CD14-positive monocyte (primary cell): ENCODE measurements around the gene EGFLAM. TPM values are rescaled to one million over a fixed set of nuclear protein-coding genes. Genes with fewer than 3 reads are reported as not detected.

Experiments
- DNase-seq, 3 donors: peaks; one replicate each; pipeline ENCODE4 v3.0.0-alpha.2; 2011 to 2022
- H2AFZ ChIP-seq: 2 replicates; pipeline ENCODE4 v1.6.0; 2012; ENCODE audit warnings: mild to moderate bottlenecking, low read depth, low read length, inconsistent platforms; ENCODE audit not compliant: insufficient read depth, poor library complexity, severe bottlenecking
- H3K27ac ChIP-seq, 2 donors: 1 replicate in 1 of 2; 2 replicates in 1 of 2; pipeline ENCODE4 v1.5.1; 2012 to 2013; ENCODE audit warnings: low read length in 2 of 2, control low read depth in 1 of 2, inconsistent platforms in 1 of 2, low read depth in 1 of 2, mild to moderate bottlenecking in 1 of 2
- H3K27me3 ChIP-seq, 2 donors: one replicate each; pipeline versions ENCODE4 v1.6.0 to v1.6.1; 2011 to 2013; ENCODE audit warnings: low read length in 2 of 2; ENCODE audit not compliant: control insufficient read depth in 2 of 2, insufficient read depth in 2 of 2
- H3K36me3 ChIP-seq, 2 donors: replicated peaks in 1 of 2; 1 replicate in 1 of 2; 2 replicates in 1 of 2; pipeline versions ENCODE4 v1.5.1 to v1.6.1; 2012 to 2013; ENCODE audit warnings: low read length in 2 of 2, control low read depth in 1 of 2, inconsistent platforms in 1 of 2, mild to moderate bottlenecking in 1 of 2; ENCODE audit not compliant: insufficient read depth in 2 of 2, control insufficient read depth in 1 of 2
- H3K4me1 ChIP-seq, 2 donors: 1 replicate in 1 of 2; 2 replicates in 1 of 2; pipeline versions ENCODE4 v1.5.1 to v1.6.1; 2012 to 2013; ENCODE audit warnings: low read length in 2 of 2, control low read depth in 1 of 2, inconsistent platforms in 1 of 2, mild to moderate bottlenecking in 1 of 2, moderate library complexity in 1 of 2; ENCODE audit not compliant: insufficient read depth in 2 of 2, control insufficient read depth in 1 of 2
- H3K4me2 ChIP-seq: replicated peaks from 2 replicates; pipeline ENCODE3; 2012; ENCODE audit warnings: low read length, moderate library complexity, mild to moderate bottlenecking; ENCODE audit not compliant: poor library complexity, severe bottlenecking; ENCODE audit errors: extremely low read depth
- H3K4me3 ChIP-seq, 3 experiments: fragments of 200-600 bp in 1 of 3; sonication (generic) in 1 of 3; replicated peaks in 1 of 3; 1 replicate in 2 of 3; 2 replicates in 1 of 3; pipeline ENCODE4 v1.5.1; 2011 to 2013; ENCODE audit warnings: low read length in 3 of 3, mild to moderate bottlenecking in 3 of 3, control low read depth in 2 of 3, low read depth in 2 of 3, inconsistent platforms in 1 of 3, moderate library complexity in 1 of 3
- H3K79me2 ChIP-seq: 2 replicates; pipeline ENCODE4 v1.6.0; 2012; ENCODE audit warnings: mild to moderate bottlenecking, control low read depth, inconsistent platforms, low read length, moderate library complexity; ENCODE audit not compliant: insufficient read depth
- H3K9ac ChIP-seq: 2 replicates; pipeline ENCODE4 v1.6.0; 2017; ENCODE audit warnings: low read length, mild to moderate bottlenecking; ENCODE audit not compliant: insufficient read depth, poor library complexity, severe bottlenecking
- H3K9me3 ChIP-seq, 2 donors: replicated peaks in 1 of 2; 1 replicate in 1 of 2; 2 replicates in 1 of 2; pipeline versions ENCODE4 v1.5.1 to v1.6.1; 2012 to 2013; ENCODE audit warnings: low read length in 2 of 2, control low read depth in 1 of 2; ENCODE audit not compliant: control insufficient read depth in 1 of 2, insufficient read depth in 1 of 2
- H4K20me1 ChIP-seq: 2 replicates; pipeline ENCODE4 v1.6.0; 2012; ENCODE audit warnings: mild to moderate bottlenecking, low read length, control low read depth, moderate library complexity; ENCODE audit not compliant: insufficient read depth
- H3K27ac Mint-ChIP-seq, 7 donors: one replicate each; pipeline ENCODE4 v1.8.0; 2020; ENCODE audit warnings: mild to moderate bottlenecking in 7 of 7, mixed read lengths in 7 of 7, moderate library complexity in 6 of 7, inconsistent platforms in 2 of 7
- H3K27me3 Mint-ChIP-seq, 3 donors: one replicate each; pipeline ENCODE4 v1.8.0; 2021 to 2022; ENCODE audit warnings: low read depth in 3 of 3, mild to moderate bottlenecking in 3 of 3, mixed read lengths in 3 of 3, moderate library complexity in 3 of 3, inconsistent platforms in 1 of 3
- H3K36me3 Mint-ChIP-seq, 2 donors: one replicate each; pipeline ENCODE4 v1.8.0; 2020; ENCODE audit warnings: mixed read lengths in 2 of 2, inconsistent platforms in 1 of 2, mild to moderate bottlenecking in 1 of 2
- H3K4me1 Mint-ChIP-seq: one replicate; pipeline ENCODE4 v1.8.0; 2020; ENCODE audit warnings: mild to moderate bottlenecking, mixed read lengths
- H3K4me3 Mint-ChIP-seq, 2 donors: one replicate each; pipeline ENCODE4 v1.8.0; 2020; ENCODE audit warnings: mild to moderate bottlenecking in 2 of 2, mixed read lengths in 2 of 2, moderate library complexity in 1 of 2
- H3K9me3 Mint-ChIP-seq, 7 donors: one replicate each; pipeline ENCODE4 v1.8.0; 2020 to 2022; ENCODE audit warnings: mixed read lengths in 7 of 7, mild to moderate bottlenecking in 6 of 7, moderate library complexity in 6 of 7, inconsistent platforms in 2 of 7
- WGBS: methylation state at CpG from one replicate; pipeline ENCODE4 v1.1.5; 2013; ENCODE audit warnings: missing lambda C conversion rate; ENCODE audit not compliant: insufficient coverage; 5-methylcytosine and 5-hydroxymethylcytosine counted together
- intact Hi-C, 2 donors: fragments of 100-400 bp; cut with micrococcal nuclease; formaldehyde crosslinking; loops; one replicate each; pipeline versions ENCODE4 v1.15.0 to v1.15.1; 2023
- polyA plus RNA-seq, 3 donors: library from polyadenylated mRNA; depleted of rRNA in 1 of 3; unstranded in 2 of 3; stranded (reverse) in 1 of 3; fragments of 300-500 nt in 2 of 3; fragments of >200 nt in 1 of 3; fragmentation: Illumina TruSeq in 2 of 3; gene quantifications; 1 replicate in 2 of 3; 2 replicates in 1 of 3; pipeline ENCODE4 v1.2.3, GENCODE V29; 2012 to 2021
- TF ChIP-seq, protein P1 (sequence below): fragments of 200-600 bp; IDR thresholded peaks from one replicate; pipeline ENCODE4 v1.8.0; 2022; ENCODE audit warnings: antibody characterized with exemption, mild to moderate bottlenecking

The EGFLAM gene
- polyA plus RNA-seq, 3 donors = not detected

DNA sequence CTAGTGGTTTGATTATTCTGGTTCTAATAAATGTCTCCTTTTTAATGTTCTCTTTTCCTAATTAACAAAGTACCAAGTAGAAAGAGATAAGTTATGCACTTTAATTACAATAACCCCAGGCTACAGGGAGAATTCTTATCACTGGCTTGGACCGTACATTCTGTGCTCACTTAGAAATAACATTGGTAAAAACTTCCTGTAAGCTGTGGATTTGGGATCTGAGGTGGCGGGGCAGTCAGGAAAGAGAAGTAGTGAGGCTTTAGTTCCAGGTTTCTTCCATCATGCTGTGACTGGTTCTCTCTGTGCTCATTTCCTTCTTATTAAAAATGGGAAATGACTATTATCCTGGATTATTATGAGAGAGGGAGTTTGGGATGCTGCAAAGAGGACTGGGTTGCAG, 142.0 kb downstream of the EGFLAM start:
- intact Hi-C loops = no loop called here
- no peak overlapping the region for H3K27ac Mint-ChIP-seq
- Histone ChIP-seq H3K27me3 (peaks cover 3 to 8% of the 10 kb centered on the region in 2 donors), H3K4me1 (no peaks in the 10 kb centered on the region), H2AFZ (no peak overlapping the region), H3K9ac (no peak overlapping the region), H3K4me2 (no peak overlapping the region), H3K9me3 (no peaks in the 10 kb centered on the region), H3K4me3 (no peak overlapping the region), H4K20me1 (no peaks in the 10 kb centered on the region), H3K27ac (no peak overlapping the region), H3K36me3 (no peaks in the 10 kb centered on the region), H3K79me2 (no peaks in the 10 kb centered on the region)
- no CpG with 5 or more reads among the region's 2 CpGs for WGBS
- H3K9me3 Mint-ChIP-seq = no peaks in the 10 kb centered on the region
- H3K4me3 Mint-ChIP-seq = no peak overlapping the region
- DNase-seq = no peak
- no peaks in the 10 kb centered on the region for H3K36me3 Mint-ChIP-seq
- TF ChIP-seq, protein P1, sequence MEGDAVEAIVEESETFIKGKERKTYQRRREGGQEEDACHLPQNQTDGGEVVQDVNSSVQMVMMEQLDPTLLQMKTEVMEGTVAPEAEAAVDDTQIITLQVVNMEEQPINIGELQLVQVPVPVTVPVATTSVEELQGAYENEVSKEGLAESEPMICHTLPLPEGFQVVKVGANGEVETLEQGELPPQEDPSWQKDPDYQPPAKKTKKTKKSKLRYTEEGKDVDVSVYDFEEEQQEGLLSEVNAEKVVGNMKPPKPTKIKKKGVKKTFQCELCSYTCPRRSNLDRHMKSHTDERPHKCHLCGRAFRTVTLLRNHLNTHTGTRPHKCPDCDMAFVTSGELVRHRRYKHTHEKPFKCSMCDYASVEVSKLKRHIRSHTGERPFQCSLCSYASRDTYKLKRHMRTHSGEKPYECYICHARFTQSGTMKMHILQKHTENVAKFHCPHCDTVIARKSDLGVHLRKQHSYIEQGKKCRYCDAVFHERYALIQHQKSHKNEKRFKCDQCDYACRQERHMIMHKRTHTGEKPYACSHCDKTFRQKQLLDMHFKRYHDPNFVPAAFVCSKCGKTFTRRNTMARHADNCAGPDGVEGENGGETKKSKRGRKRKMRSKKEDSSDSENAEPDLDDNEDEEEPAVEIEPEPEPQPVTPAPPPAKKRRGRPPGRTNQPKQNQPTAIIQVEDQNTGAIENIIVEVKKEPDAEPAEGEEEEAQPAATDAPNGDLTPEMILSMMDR = no peak
- H3K4me1 Mint-ChIP-seq = no peaks in the 10 kb centered on the region
- peaks cover 9 to 27% (median 23%) of the 10 kb centered on the region in 3 donors for H3K27me3 Mint-ChIP-seq

DNA sequence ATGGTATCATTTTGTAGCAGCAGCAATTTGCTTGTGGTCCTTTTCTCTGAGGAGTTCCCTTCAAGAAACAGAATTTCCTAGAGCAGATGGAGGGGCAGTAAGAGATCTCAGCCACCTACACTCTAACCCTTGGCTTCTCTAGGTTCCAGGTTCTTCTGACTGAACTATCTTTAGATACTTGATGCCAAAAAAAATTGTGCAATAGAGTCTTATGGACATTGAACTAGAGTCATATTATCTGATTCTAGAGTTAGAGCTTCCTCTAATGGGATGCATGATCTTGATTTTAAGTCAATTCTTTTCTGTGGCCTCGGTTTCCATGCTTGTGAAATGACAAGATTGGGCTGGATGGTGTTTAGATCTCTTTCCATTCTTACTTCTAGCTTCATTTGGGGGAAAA, 142.8 kb downstream of the EGFLAM start:
- Mint-ChIP-seq H3K4me1 (no peaks in the 10 kb centered on the region), H3K27me3 (peaks cover 9 to 28% (median 17%) of the 10 kb centered on the region in 3 donors), H3K9me3 (no peaks in the 10 kb centered on the region), H3K36me3 (no peaks in the 10 kb centered on the region), H3K4me3 (no peak overlapping the region), H3K27ac (no peak overlapping the region)
- Histone ChIP-seq H2AFZ (no peak overlapping the region), H3K9me3 (no peaks in the 10 kb centered on the region), H4K20me1 (no peaks in the 10 kb centered on the region), H3K27me3 (peaks cover 6 to 8% of the 10 kb centered on the region in 2 donors), H3K79me2 (no peaks in the 10 kb centered on the region), H3K27ac (no peak overlapping the region), H3K4me2 (no peak overlapping the region), H3K9ac (no peak overlapping the region), H3K4me1 (no peaks in the 10 kb centered on the region), H3K36me3 (no peaks in the 10 kb centered on the region), H3K4me3 (no peak overlapping the region)
- TF ChIP-seq, protein P1 = no peak
- 50% methylated on average over 1 of the region's 1 CpG for WGBS
- no peak for DNase-seq
- intact Hi-C loops = no loop called here
